Omental fat pad (tissue), 4 donors: ENCODE measurements around the gene ARHGAP24. TPM values are rescaled to one million over a fixed set of nuclear protein-coding genes. Genes with fewer than 3 reads are reported as not detected.
"Not testable (repeated sequence)": the region's sequence is repeated elsewhere in the genome, so short reads cannot be mapped to it uniquely, and the experiment has no call there.

ENCODE experiments used
- ATAC-seq: fragments of 150-250 bp; one replicate; pipeline ENCODE4 v1.9.1; 2016; ENCODE audit warnings: mild to moderate bottlenecking, moderate library complexity; ENCODE audit not compliant: low FRiP score
- DNase-seq: peaks from one replicate; pipeline ENCODE4 v3.0.0-alpha.2; 2019; ENCODE audit warnings: low spot score
- total RNA-seq, 4 donors: library from RNA; depleted of rRNA; stranded (reverse); fragments of >200 nt; gene quantifications; one replicate each; pipeline ENCODE4 v1.1.0, GENCODE V29; 2016
- TF ChIP-seq, protein P1 (sequence below), 3 donors: fragments of 450-650 bp; IDR thresholded peaks; one replicate each; pipeline ENCODE4 v1.5.1; 2016 to 2017; ENCODE audit warnings: antibody characterized with exemption in 3 of 3, mild to moderate bottlenecking in 3 of 3, moderate library complexity in 2 of 3

Gene ARHGAP24
- total RNA-seq, 4 donors from 2014 or later, result 42.3 to 57.2 (median 52.8) TPM

- no peak for DNase-seq
- ATAC-seq, result no peak
- TF ChIP-seq, protein P1, sequence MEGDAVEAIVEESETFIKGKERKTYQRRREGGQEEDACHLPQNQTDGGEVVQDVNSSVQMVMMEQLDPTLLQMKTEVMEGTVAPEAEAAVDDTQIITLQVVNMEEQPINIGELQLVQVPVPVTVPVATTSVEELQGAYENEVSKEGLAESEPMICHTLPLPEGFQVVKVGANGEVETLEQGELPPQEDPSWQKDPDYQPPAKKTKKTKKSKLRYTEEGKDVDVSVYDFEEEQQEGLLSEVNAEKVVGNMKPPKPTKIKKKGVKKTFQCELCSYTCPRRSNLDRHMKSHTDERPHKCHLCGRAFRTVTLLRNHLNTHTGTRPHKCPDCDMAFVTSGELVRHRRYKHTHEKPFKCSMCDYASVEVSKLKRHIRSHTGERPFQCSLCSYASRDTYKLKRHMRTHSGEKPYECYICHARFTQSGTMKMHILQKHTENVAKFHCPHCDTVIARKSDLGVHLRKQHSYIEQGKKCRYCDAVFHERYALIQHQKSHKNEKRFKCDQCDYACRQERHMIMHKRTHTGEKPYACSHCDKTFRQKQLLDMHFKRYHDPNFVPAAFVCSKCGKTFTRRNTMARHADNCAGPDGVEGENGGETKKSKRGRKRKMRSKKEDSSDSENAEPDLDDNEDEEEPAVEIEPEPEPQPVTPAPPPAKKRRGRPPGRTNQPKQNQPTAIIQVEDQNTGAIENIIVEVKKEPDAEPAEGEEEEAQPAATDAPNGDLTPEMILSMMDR (IDR thresholded peaks at IDR 0.05), result no peak
Measured at GRCh38 chr4:85650908-85651307, 176.0 kb downstream of the ARHGAP24 start.

- DNase-seq, result no peak
- ATAC-seq, result no peak
- TF ChIP-seq, protein P1 (IDR thresholded peaks at IDR 0.05), result no peak
Measured at GRCh38 chr4:85656759-85657505, 182.0 kb downstream of the ARHGAP24 start.

GRCh38 chr4:85658766-85659439 is 184.0 kb downstream of the ARHGAP24 start:
- ATAC-seq, result no peak
- TF ChIP-seq, protein P1 (IDR thresholded peaks at IDR 0.05), result no peak
- no peak for DNase-seq

DNA sequence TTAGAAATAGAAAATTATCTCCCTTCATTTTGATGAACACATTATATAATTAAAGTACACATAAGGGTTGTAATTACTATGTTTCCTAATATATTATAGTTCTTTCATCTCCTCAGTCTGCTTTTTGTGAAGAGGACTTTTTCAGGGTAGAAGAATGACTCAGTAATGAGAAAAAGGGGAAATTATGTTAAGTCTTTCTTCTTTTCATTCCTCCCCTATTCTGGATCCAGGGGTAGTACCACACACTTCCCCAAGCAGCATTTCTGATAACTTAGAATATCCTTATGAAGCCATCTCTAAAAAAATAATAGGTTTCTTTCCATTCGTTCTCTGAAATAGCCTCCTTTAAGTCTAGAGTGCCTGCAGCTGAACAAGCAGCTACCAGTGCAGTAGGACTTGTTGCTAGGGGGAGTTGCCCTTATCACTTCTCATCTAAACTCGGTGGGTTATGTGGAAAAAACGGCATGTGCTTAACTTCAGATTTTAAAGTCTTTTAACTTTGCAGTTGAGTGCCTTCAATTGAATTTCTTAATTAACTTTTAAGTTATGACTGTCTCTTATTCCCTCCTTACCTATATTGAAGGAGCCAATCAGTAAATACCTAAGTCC is 184.8 kb downstream of the ARHGAP24 start:
- ATAC-seq, result no peak
- DNase-seq, result no peak
- TF ChIP-seq, protein P1 (IDR thresholded peaks at IDR 0.05), result no peak

- not testable (repeated sequence) for ATAC-seq, DNase-seq
Measured at GRCh38 chr4:85666625-85667024, 191.7 kb downstream of the ARHGAP24 start.

DNA sequence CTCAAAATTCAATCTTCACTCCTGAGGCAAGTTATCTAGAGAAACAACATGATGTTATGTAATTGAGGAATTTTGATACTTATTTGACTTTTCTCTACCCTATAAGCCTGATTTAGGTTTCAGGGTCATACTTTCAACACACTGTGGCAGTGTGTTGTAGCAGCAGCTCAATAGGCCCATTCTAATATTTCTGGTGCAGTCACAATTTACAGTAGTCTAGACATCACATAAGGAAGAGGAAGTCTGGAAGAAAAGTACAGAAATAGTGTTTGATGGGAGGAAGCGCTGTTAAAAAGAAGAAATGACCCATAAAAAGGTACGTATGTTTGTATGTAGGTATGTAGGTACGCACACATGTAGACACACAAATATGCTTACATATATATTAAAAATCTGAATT is 194.3 kb downstream of the ARHGAP24 start:
- no peak for ATAC-seq
- TF ChIP-seq, protein P1 (IDR thresholded peaks at IDR 0.05), result no peak
- no peak for DNase-seq

- TF ChIP-seq, protein P1 (IDR thresholded peaks at IDR 0.05), result no peak
- no peak for DNase-seq
- no peak for ATAC-seq
Measured at GRCh38 chr4:85669992-85670548, 195.1 kb downstream of the ARHGAP24 start.
